CD4-positive, alpha-beta T cell treated with Interferon gamma for 1 hour (primary cell): ENCODE data around the gene ANO1.

Experiments used
- DNase-seq: peaks from one replicate; pipeline ENCODE4 v3.0.0-alpha.2; 2020

The ANO1 gene

GRCh38 chr11:70098936-70099335, 20.8 kb downstream of the ANO1 start:
- no peak for DNase-seq

- DNase-seq = no peak
Measured at GRCh38 chr11:70099578-70100279, 21.6 kb downstream of the ANO1 start.

GRCh38 chr11:70100280-70100603, 22.1 kb downstream of the ANO1 start:
- no peak for DNase-seq

GRCh38 chr11:70100791-70101190, 22.7 kb downstream of the ANO1 start:
- DNase-seq = no peak

GRCh38 chr11:70103256-70103975, 25.3 kb downstream of the ANO1 start:
- no peak for DNase-seq

GRCh38 chr11:70104419-70104818, 26.3 kb downstream of the ANO1 start:
- DNase-seq = no peak

- DNase-seq = no peak
Measured at GRCh38 chr11:70104961-70105360, 26.8 kb downstream of the ANO1 start.

- no peak for DNase-seq
Measured at GRCh38 chr11:70105369-70105754, 27.2 kb downstream of the ANO1 start.

GRCh38 chr11:70105755-70106571, 27.8 kb downstream of the ANO1 start:
- no peak for DNase-seq

GRCh38 chr11:70106757-70107156, 28.6 kb downstream of the ANO1 start:
- DNase-seq = no peak

GRCh38 chr11:70107191-70107590, 29.1 kb downstream of the ANO1 start:
- no peak for DNase-seq

- DNase-seq = no peak
Measured at GRCh38 chr11:70107756-70108155, 29.6 kb downstream of the ANO1 start.

- no peak for DNase-seq
Measured at GRCh38 chr11:70108250-70108649, 30.1 kb downstream of the ANO1 start.

- no peak for DNase-seq
Measured at GRCh38 chr11:70109006-70109405, 30.9 kb downstream of the ANO1 start.

GRCh38 chr11:70109903-70110302, 31.8 kb downstream of the ANO1 start:
- DNase-seq = no peak

GRCh38 chr11:70110538-70111055, 32.5 kb downstream of the ANO1 start:
- no peak for DNase-seq

- no peak for DNase-seq
Measured at GRCh38 chr11:70111269-70112016, 33.3 kb downstream of the ANO1 start.

GRCh38 chr11:70112017-70112434, 33.9 kb downstream of the ANO1 start:
- DNase-seq = no peak

- DNase-seq = no peak
Measured at GRCh38 chr11:70113801-70114200, 35.7 kb downstream of the ANO1 start.

GRCh38 chr11:70115778-70116177, 37.7 kb downstream of the ANO1 start:
- no peak for DNase-seq

GRCh38 chr11:70116386-70117065, 38.4 kb downstream of the ANO1 start:
- no peak for DNase-seq

- DNase-seq = no peak
Measured at GRCh38 chr11:70117567-70118145, 39.5 kb downstream of the ANO1 start.
